HepG2 (cell line): Measurements from ENCODE around the gene CACNA1C. TPM values are rescaled to one million over a fixed set of nuclear protein-coding genes. Genes with fewer than 3 reads are reported as not detected.

Experiments used
- ATAC-seq: fragments of 200-7000 bp; cut with Tn5 transposase; 3 replicates; pipeline ENCODE4 v1.9.1; 2020; ENCODE audit warnings: mild to moderate bottlenecking, moderate library complexity
- BruUV-seq: library from RNA; stranded (reverse); fragments of 400-500 nt; replicated peaks from 2 replicates; lab custom pipeline; 2021; lab: Mats Ljungman, UMichigan
- CTCF ChIA-PET: fragments of 300-600 bp; formaldehyde crosslinking; extraction: SDS; loops from one replicate; lab custom pipeline; 2021; ENCODE audit warnings: low total read pairs, inconsistent platforms, low intra/inter-chr PET ratio; lab: Yijun Ruan, JAX
- POLR2A ChIA-PET: fragments of 350-600 bp; sonication (Branson Sonifier 250); formaldehyde crosslinking; loops from one replicate; lab custom pipeline; 2020; ENCODE audit warnings: antibody characterized with exemption, inconsistent platforms; lab: Yijun Ruan, JAX
- DNase-seq: peaks from one replicate; pipeline ENCODE4 v3.0.0-alpha.2; 2015; ENCODE audit warnings: low spot score
- FAIRE-seq: peaks from 3 replicates; lab custom pipeline; 2011; peaks lifted over from hg19 to GRCh38; lab: Jason Lieb, UNC
- H2AFZ ChIP-seq: one replicate; pipeline ENCODE4 v1.6.1; 2011; ENCODE audit warnings: low read length, inconsistent platforms
- H3K27ac ChIP-seq: fragments of 300-600 bp; 3 replicates; pipeline ENCODE4 v1.8.0; 2011; ENCODE audit warnings: mixed run types, mild to moderate bottlenecking, mixed read lengths, low read length, inconsistent platforms; ENCODE audit not compliant: insufficient read depth; ENCODE audit errors: extremely low read length
- H3K27me3 ChIP-seq, 2 experiments: fragments of 200-600 bp in 1 of 2; 2 replicates in 1 of 2; 3 replicates in 1 of 2; pipeline versions ENCODE4 v1.6.0 to v1.8.0; 2011; ENCODE audit warnings: low read length in 2 of 2, mild to moderate bottlenecking in 2 of 2, moderate library complexity in 2 of 2, inconsistent platforms in 1 of 2; ENCODE audit not compliant: insufficient read depth in 2 of 2, control insufficient read depth in 1 of 2
- H3K36me3 ChIP-seq, 2 experiments: fragments of 200-600 bp in 1 of 2; replicated peaks in 1 of 2; 2 replicates in 1 of 2; 3 replicates in 1 of 2; pipeline versions ENCODE4 v1.5.1 to v1.8.0; 2011; ENCODE audit warnings: low read length in 2 of 2, inconsistent platforms in 1 of 2; ENCODE audit not compliant: insufficient read depth in 2 of 2, control insufficient read depth in 1 of 2
- H3K4me1 ChIP-seq: 2 replicates; pipeline ENCODE4 v1.5.1; 2012; ENCODE audit warnings: low read length, inconsistent platforms; ENCODE audit not compliant: insufficient read depth
- H3K4me2 ChIP-seq: 2 replicates; pipeline ENCODE4 v1.6.0; 2011; ENCODE audit warnings: low read depth, low read length, inconsistent platforms
- H3K4me3 ChIP-seq, 3 experiments: fragments of 200-600 bp in 1 of 3; sonication (generic), shearing (Covaris generic) in 1 of 3; replicated peaks in 1 of 3; 2 replicates each; pipeline ENCODE4 v1.5.1; 2011 to 2016; ENCODE audit warnings: low read length in 3 of 3, inconsistent platforms in 2 of 3, low read depth in 2 of 3, mild to moderate bottlenecking in 2 of 3, control low read depth in 1 of 3, mixed read lengths in 1 of 3; ENCODE audit not compliant: insufficient read depth in 1 of 3
- H3K79me2 ChIP-seq: one replicate; pipeline ENCODE4 v1.6.1; 2011; ENCODE audit warnings: low read length, inconsistent platforms; ENCODE audit not compliant: insufficient read depth
- H3K9ac ChIP-seq: 2 replicates; pipeline ENCODE4 v1.6.0; 2011; ENCODE audit warnings: mild to moderate bottlenecking, low read depth, low read length, inconsistent platforms; ENCODE audit not compliant: insufficient read depth
- H3K9me3 ChIP-seq: 2 replicates; pipeline ENCODE4 v1.5.1; 2012; ENCODE audit warnings: mild to moderate bottlenecking, low read length
- H4K20me1 ChIP-seq: 2 replicates; pipeline ENCODE4 v1.6.0; 2011; ENCODE audit warnings: inconsistent platforms, mild to moderate bottlenecking, low read length, moderate library complexity; ENCODE audit not compliant: insufficient read depth
- AKNA ChIP-seq: sonication (generic); formaldehyde crosslinking; IDR thresholded peaks from 2 replicates; pipeline ENCODE4 v1.4.0; 2020; ENCODE audit warnings: missing genetic modification reagents, borderline replicate concordance
- ARID2 ChIP-seq: sonication (generic); formaldehyde crosslinking; IDR thresholded peaks from 2 replicates; pipeline ENCODE4 v1.8.1; 2022; ENCODE audit warnings: mild to moderate bottlenecking, missing genetic modification reagents, borderline replicate concordance
- EZH2 ChIP-seq: conservative IDR thresholded peaks from 2 replicates; pipeline ENCODE4 v1.6.1; 2012; ENCODE audit warnings: mild to moderate bottlenecking, low read depth, low read length, moderate library complexity
- NFIB ChIP-seq: sonication (generic); formaldehyde crosslinking; IDR thresholded peaks from 2 replicates; pipeline ENCODE4 v1.9.0; 2021; ENCODE audit warnings: missing genetic modification reagents, mild to moderate bottlenecking, borderline replicate concordance
- PBX3 ChIP-seq: sonication (generic); formaldehyde crosslinking; IDR thresholded peaks from 2 replicates; pipeline ENCODE4 v1.8.1; 2023; ENCODE audit warnings: missing genetic modification reagents, inconsistent platforms, borderline replicate concordance
- RARA ChIP-seq: IDR thresholded peaks from 2 replicates; pipeline ENCODE4 v1.6.1; 2016; ENCODE audit warnings: missing genetic modification reagents, missing compliant biosample characterization
- SAP130 ChIP-seq: IDR thresholded peaks from 2 replicates; pipeline ENCODE4 v1.6.1; 2016; ENCODE audit warnings: low read depth
- TBX2 ChIP-seq: sonication (generic); formaldehyde crosslinking; IDR thresholded peaks from 2 replicates; pipeline ENCODE4 v1.5.0; 2020; ENCODE audit warnings: missing genetic modification reagents, mild to moderate bottlenecking, borderline replicate concordance
- TRIM24 ChIP-seq: sonication (generic); formaldehyde crosslinking; IDR thresholded peaks from 2 replicates; pipeline ENCODE4 v1.8.0; 2022; ENCODE audit warnings: mild to moderate bottlenecking, missing genetic modification reagents
- ZNF33A ChIP-seq: sonication (generic); formaldehyde crosslinking; IDR thresholded peaks from 2 replicates; pipeline ENCODE4 v1.5.1; 2020; ENCODE audit warnings: missing genetic modification reagents, mild to moderate bottlenecking, moderate library complexity, borderline replicate concordance
- ZUFSP ChIP-seq: sonication (generic); formaldehyde crosslinking; IDR thresholded peaks from 2 replicates; pipeline ENCODE4 v1.9.0; 2021; ENCODE audit warnings: missing genetic modification reagents, mild to moderate bottlenecking, borderline replicate concordance
- WGBS: methylation state at CpG from one replicate; pipeline ENCODE4 v1.1.6; 2017; ENCODE audit warnings: low lambda C conversion rate; 5-methylcytosine and 5-hydroxymethylcytosine counted together
- in situ Hi-C: cut with HindIII; loops from 2 replicates; pipeline ENCODE4 v1.10.0; 2017; ENCODE audit warnings: low pct_unique_long_range_greater_than_20kb; ENCODE audit not compliant: extremely low pct_ligation_motif_present
- intact Hi-C: fragments of 100-400 bp; cut with micrococcal nuclease; formaldehyde crosslinking; loops from one replicate; pipeline ENCODE4 v1.10.0; 2022; ENCODE audit not compliant: unreplicated experiment
- polyA plus RNA-seq, 8 experiments: library from polyadenylated mRNA; depleted of rRNA in 3 of 8; stranded (reverse) in 7 of 8; unstranded in 1 of 8; fragments of >200 nt; fragmentation: Illumina TruSeq in 4 of 8; extraction: Trizol in 4 of 8; gene quantifications; 2 replicates each; pipeline versions ENCODE4 v1.2.1 to v1.2.3, GENCODE V29; 2011 to 2016; ENCODE audit warnings: low read depth in 4 of 8, missing spikeins in 1 of 8, mixed read lengths in 1 of 8; ENCODE audit not compliant: insufficient read depth in 1 of 8
- total RNA-seq, 5 experiments: library from RNA; depleted of rRNA; stranded (reverse); fragments of >200 nt; fragmentation: Illumina TruSeq; extraction: Trizol; gene quantifications; 2 replicates each; pipeline ENCODE4 v1.2.3, GENCODE V29; 2016; ENCODE audit warnings: low read depth in 1 of 5

Gene CACNA1C
- total and polyA plus RNA-seq, 2 of the 13 experiments (the other 11 are each of a cell fraction or from before 2014, with no cell fraction given), result not detected

GRCh38 chr12:2687058-2687457 is 634.3 kb downstream of the CACNA1C start (continued):
- TF ChIP-seq ZNF33A (CRISPR knock-in tag), result no peak
- TF ChIP-seq SAP130, result no peak

GRCh38 chr12:2687726-2688125 is 634.9 kb downstream of the CACNA1C start:
- no peak overlapping the region for H3K9ac ChIP-seq
- ATAC-seq, result no peak
- POLR2A ChIA-PET, result no interaction called here
- H3K79me2 ChIP-seq, result no peaks in the 10 kb centered on the region
- no peak overlapping the region for H3K27ac ChIP-seq
- no peaks in the 10 kb centered on the region for H3K36me3 ChIP-seq
- DNase-seq, result no peak
- intact Hi-C loops, result no loop called here
- in situ Hi-C loops, result no loop called here
- H4K20me1 ChIP-seq, result no peaks in the 10 kb centered on the region
- WGBS, result 2% methylated on average over 7 of the region's 7 CpGs
- H3K4me3 ChIP-seq, result no peak overlapping the region
- no TSS peak for BruUV-seq
- H3K27me3 ChIP-seq, result peaks cover 0 to 51% of the 10 kb centered on the region in 2 experiments; a peak in 4 of 5 replicates
- CTCF ChIA-PET, result no interaction called here
- H2AFZ ChIP-seq, result no peak overlapping the region
- H3K4me2 ChIP-seq, result no peak overlapping the region
- no peaks in the 10 kb centered on the region for H3K9me3 ChIP-seq
- H3K4me1 ChIP-seq, result no peaks in the 10 kb centered on the region
- FAIRE-seq, result no peak
- TF ChIP-seq RARA (CRISPR knock-in tag) (no peak), ZUFSP (CRISPR knock-in tag) (no peak), EZH2 (no peak), PBX3 (CRISPR knock-in tag) (no peak), TBX2 (no peak), NFIB (no peak), AKNA (no peak), TRIM24 (CRISPR knock-in tag) (no peak), ARID2 (CRISPR knock-in tag) (no peak)
